HG03342 (cell line): Measurements from ENCODE around the gene PIGQ.

ENCODE experiments used
- ATAC-seq: cut with Tn5 transposase; IDR thresholded peaks from one replicate; pipeline ENCODE4 v1.9.1; 2021; ENCODE audit warnings: mild to moderate bottlenecking, moderate library complexity; ENCODE audit not compliant: unreplicated experiment

Gene PIGQ

DNA sequence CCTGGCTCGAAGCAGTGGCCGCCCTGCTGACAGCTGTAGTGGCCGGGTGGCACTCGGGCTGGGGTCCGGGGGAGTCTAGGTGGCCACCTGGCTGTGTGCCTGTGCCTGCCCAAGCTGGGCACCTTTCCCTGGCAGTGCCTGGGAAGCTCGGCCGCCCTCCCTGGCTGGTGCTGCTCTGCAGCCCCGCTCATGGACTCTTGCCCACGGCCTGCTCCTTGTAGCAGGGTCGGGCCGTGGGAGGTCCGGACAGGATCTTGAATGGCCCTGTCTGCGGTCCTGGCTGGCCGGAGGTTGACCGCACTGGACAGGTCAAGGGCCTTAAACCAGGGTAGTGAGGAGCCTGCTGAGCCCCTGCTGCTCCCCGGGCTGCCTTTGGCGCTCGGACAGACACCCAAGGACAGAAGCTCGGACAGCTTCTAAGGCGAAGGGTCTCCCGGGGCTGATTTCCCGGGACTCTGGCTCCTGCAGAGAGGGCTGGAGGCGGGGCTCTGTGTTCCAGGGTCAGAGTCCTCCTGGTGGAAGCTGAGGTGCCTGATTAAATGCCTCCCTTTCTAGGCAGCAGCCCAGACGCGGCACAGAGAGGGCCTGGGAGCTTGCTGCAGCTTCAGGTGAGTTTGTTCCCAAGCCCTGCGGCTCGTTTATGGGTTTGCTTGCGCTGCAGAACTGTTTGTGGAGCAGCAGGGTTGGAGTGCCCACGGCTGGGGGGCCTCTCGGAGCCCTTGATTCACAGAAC is 36.2 kb upstream of the PIGQ start:
- ATAC-seq: no peak

DNA sequence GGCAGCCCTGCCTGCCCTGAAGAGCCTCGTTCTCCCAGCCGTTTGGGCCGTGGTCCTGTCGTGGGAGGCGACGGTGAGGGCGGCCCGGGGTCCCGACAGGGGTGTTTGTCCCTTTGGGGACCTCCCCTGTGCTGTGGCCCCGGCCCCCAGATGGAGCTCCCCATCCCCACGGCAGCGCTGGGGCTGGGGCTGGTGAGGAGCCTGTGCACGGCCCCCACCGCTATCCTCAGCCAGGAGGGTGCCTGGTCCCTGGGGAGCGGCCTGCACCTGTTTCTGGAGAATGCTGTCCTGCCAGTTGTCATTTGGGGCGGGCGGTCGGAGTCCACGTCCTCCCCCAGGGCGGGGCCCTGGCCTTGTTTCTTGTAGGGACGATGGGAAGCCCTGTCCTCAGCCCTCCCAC is 35.6 kb upstream of the PIGQ start:
- ATAC-seq: no peak

DNA sequence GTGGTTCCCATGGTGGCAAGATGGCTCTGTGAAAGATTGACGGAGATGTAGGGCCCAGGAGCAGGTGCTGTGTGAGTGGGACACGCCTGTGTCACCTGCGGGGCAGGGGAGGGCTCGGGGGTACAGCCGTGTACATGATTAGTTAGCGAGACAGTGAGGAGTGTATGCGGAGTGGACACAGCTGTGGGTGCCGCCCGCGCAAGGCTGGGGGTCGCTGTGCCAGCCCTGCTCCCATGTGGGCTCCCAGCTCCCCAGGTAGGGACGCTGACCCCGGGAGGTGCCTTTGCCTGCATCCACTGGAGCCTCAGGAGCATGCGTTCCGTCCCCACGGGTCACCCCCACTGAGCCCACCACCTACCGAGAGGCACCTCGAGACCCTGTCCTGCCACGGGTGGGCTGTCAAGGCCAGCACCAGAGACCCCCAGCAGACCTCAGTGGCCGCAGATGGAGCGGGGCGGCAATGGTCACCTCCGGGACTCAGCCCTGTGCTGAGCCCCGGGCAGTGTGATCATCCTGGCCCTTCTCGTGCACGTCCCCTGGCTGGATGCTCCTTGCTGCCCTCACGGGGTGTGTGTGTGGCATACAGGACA is 34.8 kb upstream of the PIGQ start:
- ATAC-seq: no peak

DNA sequence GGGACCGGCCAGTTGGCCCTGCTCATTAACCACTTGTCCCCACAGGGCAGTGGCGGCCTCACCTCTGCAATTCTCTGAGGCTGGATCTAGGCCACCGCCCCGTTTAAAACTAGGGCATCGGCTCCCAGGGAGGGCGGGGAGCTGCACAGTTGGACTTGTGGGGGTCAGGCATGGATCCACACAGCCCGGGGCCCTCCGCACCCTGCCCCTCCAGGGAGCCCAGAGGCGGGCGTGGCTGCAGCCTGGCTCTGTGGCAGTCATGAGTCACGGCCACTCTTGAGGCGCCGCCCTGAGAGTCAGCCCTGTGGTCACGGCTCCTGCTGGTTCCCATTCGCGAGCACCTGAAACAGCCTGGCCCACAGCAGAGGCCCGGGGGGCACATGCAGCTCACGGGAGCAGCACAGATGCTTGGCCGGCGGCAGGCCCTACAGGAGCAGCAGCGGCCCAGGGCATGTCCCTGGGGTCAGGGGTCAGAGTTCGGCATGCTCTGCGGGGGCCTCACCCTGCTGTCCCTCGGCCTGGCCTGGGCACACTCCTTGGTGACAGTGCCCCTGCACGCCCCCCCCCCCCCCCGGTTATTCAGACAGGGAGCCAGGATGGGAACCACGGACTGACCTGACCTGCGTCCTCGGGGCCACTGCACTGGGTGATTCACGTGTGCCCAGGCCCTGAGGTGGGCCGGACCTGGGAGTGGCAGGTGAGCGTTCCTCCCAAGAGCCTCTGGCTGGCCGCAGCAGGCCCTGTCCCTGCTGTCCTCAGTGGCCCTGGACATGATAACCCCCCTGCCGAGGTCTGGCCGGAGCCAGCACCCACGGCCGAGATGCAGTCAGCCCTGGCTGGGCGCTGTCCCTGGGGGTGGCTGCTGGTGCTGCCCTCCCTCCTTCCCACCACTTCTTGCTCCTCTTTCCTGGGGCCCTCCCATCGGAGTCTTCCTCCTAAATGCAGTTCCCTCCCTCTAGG is 34.0 kb upstream of the PIGQ start:
- ATAC-seq: no peak

DNA sequence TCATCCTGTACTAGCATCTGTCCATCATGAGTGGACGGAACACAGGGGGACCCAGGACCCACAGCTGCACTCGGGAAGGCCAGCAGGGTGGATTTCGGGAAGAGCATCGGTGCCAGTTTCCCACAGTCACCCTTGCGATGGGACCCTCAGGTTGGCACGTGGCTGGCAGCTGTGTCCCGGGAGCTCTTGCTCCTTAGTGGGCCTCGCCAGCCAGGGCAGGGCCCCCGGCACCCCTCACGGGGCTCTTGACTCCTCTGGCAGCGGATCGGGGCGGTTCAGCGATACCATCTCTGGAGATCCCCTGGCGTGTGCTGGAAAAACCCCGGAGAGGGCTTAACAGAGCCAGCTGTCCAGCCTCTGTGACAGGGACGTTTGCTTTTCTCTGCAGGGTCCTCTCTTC is 33.0 kb upstream of the PIGQ start:
- ATAC-seq: no peak

DNA sequence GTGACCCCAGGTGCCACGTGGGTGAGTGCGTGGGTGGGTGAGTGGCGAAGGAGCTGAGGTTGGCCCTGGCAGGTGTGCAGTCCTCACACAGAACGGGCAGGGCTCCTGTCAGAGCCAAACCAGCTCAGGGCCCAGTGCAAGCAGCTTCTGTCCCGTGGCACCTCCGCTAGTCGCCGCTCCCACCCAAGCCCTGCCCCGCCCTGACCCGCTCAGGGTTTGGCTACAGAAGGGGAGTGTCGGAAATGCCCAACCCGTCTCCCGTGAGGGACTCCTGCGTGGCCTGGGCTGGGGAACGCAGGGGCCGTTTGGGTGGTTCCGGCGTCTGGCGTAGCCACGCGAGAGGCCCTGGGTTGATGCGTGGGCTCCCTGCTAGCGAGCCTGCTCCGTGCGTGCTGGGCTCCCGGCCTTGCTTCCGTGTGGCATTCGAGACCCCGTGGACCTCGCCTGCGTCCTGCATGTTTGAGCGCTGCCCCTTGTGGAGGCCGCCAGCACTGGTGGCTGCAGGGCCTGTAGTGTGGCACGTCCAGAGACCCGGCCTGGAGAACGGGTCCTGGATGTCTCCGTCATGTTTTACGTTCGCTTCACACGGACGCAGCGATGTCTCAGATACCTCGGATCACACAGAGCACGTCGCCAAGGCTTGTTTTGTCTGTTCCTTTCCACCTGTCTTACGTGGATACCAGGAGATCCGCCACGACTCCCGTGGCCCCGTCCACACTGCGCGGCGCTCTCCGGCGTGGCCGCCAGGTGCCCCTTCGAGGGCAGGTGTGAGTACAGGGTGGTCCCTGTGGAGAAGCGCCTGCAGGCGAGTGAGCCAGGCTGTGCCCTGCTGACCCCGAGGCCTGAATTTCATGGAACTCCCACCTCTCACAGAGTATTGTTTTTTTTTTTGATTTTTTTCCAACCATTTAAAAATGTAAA is 32.1 kb upstream of the PIGQ start:
- no peak for ATAC-seq

DNA sequence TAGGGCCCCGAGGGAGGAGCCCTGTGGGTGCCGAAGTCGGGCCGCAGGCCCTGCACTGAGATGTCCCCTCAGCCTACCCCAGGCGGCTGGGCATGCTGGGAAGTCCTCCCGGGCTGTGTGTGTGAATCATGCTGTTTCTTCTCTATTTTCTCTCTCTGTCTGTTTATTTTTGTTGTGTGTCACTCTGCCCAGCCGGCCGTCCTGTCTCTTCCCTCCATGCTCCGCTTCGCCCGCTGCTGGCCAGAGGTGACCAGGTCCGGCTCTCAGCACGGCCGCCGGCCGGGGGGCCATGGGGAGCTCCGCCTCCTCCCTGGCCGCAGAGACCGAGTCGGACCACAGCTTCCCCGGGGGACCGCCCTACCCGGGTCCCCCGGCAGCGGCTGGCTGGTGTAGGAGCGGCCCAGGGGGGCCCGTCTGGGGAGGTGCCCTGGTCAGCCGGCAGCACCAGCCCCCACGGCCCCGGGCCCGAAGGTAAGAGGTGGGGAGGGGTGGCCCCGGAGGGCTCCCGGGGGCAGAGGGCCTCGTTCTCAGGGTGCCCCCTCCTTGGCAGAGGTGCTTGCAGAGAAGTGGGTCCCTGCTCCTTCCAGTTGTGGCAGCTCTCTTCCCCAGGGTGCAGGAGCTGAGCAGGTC is 29.8 kb upstream of the PIGQ start:
- ATAC-seq: no peak

DNA sequence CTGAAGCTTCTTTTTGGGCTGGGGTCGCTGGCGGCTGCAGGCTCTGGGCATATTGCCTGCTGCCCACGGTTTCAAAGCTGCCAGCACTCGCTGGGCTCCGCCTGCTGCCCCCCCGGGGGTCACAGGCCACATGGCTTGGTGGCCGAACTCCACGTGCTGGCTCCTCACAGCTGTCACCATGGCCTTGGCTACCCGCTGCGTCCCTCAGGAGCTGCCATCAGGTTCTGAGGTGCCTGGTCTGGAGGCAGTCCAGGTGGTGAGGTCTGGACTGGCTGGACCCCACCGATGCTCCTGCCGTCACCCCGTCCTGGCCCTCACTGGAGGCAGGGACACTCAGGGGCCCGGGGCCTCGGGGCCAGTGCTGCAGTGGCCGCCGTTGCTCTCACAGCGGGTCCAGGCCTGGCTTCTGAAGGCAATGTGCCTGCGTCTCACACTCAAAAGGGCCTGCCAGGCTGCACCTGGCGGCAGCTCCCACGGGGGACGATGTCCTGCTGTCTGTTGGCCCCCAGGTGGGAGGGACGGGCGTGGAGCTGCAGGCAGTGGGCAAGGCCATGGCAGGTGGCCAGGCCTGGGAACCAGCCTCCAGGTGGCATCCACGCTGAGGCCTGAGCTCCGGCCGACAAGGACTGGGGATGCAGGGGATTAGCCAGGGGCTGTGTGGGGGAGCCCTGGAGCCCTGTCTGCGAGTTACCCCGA is 29.0 kb upstream of the PIGQ start:
- no peak for ATAC-seq

DNA sequence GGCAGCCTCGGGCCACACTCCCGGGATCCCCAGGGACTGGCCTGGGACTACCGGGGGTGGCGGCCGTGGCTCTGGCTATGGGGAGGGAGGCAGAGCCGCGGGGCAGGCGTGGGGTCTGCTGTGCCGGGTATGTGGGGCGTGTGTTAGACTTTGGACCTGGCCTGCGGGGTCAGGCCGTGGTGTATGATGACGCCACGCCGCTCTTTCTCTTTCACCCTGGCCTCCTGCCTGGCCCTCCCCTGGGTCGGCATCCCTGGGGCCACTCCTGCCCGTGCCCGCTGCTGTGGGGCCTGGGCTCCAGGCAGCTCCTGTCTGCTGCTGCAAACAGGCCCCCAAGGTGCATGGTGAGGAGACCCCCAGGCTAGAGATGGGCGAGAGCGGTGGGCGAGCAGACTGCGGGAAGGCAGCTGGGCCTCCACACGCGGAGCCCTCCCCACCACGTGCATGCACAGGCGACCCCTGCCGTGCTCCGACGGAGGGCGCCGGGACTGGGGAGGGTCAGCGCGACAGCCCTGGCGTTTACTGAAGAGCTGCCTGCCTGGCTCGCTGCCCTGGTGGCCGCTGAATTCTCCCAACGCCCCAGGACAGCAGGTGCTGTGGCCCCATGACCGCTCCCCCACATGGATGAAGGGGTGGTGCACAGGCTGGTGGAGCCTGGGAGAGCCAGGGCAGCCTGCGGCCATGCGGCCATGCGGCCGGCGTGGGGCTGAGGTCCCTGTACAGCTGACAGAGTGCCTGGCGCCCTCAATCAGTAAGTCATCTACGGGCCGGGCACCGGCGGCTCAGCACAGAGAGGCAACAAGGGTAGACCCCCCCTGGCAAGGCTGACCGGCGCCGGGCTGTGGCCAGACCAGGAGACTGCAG is 26.2 kb upstream of the PIGQ start:
- ATAC-seq: no peak

DNA sequence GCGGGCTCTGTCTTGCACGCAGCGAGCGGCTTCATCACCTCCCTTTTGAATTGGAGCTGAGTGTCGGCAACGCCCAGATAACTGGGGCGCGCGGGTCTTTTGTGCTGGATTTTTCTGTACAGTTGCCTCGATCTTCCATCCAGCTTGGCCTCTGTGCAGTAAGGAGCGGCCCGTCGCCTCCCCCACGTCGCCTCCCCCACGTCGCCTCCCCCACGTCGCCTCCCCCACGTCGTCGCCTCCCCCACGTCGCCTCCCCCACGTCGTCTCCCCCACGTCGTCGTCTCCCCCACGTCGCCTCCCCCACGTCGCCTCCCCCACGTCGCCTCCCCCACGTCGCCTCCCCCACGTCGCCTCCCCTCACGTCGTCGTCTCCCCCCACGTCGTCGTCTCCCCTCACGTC is 25.3 kb upstream of the PIGQ start:
- ATAC-seq: no peak

DNA sequence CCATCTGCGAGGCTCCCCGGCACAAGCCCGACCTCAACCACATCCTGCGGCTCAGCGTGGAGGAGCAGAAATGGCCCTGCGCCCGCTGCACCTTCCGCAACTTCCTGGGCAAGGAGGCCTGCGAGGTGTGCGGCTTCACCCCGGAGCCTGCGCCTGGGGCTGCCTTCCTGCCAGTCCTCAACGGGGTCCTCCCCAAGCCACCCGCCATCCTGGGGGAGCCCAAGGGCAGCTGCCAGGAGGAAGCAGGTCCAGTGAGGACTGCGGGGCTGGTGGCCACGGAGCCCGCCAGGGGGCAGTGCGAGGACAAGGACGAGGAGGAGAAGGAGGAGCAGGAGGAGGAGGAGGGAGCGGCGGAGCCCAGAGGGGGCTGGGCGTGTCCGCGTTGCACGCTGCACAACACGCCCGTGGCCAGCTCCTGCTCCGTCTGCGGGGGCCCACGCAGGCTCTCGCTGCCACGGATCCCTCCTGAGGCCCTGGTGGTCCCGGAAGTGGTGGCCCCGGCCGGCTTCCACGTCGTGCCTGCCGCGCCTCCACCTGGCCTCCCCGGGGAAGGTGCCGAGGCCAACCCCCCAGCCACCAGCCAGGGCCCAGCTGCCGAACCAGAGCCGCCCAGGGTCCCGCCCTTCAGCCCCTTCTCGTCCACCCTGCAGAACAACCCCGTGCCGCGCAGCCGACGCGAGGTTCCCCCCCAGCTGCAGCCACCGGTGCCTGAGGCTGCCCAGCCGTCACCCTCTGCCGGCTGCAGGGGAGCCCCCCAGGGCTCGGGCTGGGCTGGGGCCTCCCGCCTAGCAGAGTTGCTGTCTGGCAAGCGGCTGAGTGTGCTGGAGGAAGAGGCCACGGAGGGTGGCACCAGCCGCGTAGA is 22.6 kb upstream of the PIGQ start:
- ATAC-seq: no peak

DNA sequence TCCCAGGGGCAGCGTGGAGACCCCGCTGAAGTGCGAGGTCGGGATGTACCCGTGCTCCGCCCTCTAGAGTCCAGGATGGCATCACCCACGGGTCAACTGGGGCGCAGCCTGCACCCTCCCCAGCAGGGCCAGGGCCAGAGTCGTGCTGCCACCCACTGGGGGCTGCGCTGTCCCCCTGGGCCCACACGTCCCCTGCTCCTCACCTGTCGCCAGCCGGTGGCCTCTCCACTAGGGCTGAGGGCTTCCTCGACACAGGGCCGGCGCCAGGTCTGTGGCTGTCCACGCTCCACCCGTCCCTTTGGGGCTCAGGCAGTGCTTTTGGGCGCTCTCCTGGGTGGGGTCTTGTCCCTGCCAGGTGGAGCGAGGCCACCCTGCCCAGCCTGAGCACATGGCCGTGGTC is 21.2 kb upstream of the PIGQ start:
- no peak for ATAC-seq

DNA sequence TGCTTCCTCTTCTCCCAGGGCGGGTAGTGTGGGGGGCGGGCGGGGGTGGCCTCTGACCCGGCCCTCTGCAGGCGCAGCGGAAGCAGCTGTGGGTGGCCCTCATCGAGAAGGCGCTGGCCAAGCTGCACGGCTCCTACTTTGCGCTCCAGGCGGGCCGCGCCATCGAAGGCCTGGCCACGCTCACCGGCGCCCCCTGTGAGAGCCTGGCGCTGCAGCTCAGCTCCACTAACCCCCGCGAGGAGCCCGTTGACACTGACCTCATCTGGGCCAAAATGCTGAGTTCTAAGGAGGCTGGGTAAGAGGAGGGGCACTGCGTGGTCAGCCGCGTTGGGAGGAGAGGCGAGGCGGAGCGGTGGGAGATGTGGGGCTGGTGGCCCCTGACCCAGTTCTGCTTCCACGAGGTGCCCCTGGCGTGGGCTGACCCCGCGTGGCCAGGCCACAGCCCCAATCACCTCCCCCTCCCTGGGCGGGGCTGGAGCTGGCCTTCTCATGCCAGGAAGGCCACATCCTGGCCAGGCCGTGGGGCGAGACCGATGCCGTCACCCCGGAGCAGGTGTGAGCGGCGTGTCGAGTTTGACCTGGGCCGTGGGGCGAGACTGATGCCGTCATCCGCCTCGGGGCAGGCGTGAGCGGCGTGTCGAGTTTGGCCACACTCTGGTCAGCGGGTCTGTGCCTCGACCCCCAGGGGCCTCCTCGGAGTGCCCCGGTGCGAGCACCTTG is 20.1 kb upstream of the PIGQ start:
- ATAC-seq: no peak

DNA sequence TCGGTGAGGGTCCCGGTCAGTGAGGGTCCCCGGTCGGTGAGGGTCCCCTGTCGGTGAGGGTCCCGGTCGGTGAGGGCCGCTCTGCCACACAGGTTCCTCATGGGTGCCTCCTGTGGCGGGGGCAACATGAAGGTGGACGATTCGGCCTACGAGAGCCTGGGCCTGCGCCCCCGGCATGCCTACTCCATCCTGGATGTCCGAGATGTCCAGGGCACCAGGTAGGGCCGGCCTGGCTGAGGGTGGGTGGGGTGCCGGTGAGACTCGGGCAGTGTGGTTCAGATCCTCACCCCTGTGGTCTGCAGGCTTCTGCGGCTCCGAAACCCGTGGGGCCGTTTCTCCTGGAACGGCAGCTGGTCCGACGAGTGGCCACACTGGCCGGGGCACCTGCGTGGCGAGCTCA is 18.6 kb upstream of the PIGQ start:
- no peak for ATAC-seq

DNA sequence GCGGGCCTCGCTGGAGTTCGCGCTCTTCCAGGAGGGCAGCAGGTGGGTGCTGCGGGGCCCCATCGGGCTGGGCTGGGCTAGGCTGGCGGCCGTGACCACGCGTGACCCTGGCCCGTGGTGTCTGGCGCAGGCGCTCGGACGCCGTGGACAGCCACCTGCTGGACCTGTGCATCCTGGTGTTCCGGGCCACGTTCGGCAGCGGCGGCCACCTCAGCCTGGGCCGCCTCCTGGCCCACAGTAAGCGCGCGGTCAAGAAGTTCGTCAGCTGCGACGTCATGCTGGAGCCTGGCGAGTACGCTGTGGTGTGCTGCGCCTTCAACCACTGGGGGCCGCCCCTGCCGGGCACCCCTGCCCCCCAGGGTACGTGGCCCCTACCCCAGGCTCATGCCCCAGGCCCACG is 17.6 kb upstream of the PIGQ start:
- no peak for ATAC-seq

DNA sequence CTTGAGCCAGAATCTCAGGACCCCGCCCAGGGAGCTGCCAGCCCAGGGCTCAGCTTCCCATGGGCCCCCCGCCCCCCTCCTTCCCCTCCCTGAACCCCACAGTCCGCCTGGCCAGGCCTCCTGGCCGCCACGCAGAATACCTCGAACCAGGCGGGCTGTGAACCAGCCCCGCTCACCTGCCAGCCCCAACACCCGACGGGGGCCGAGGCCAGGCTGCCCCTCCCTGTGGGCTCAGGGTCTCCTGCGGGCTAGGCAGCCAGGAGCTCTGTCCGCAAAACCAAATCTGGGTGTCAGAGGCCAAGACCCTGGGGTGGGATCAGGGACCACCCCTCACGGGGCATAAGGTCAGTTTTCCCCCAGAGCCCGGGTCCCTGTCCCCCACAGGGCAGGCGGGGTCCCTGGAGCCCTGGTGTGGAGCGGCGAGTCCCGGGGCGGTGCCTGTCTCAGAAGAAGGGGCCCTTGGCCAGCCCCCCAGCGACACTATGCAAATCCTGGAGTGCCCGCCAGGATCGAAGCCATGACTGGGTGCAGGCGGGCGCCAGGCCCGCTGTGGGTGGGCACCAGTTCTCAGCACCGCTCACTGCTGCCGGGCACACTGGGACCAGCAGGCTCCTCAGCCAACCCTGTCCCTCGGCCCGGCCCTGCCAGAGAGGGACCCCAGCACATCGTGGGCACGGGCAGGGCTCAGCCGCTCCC is 16.0 kb upstream of the PIGQ start:
- ATAC-seq: no peak

DNA sequence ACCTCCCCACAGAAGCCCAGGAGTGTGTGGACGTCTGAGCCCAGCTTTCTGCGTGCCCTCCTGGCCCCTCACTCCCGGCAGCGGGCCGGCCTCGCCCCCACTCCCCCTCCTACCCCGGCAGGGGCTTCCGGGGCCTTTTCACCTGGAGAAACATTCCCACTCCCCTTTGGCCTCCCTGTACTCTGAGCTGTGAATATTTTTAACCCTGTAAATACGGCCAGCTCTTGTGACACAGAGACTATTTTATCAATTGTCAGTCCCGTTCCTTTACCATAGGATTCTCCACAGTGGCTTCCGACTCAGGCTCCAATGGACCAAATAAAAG is 15.5 kb upstream of the PIGQ start:
- no peak for ATAC-seq
